HG02678 (cell line): ENCODE measurements around the gene HIPK4.
A peak's percentile ranks its signal among the peaks of the same experiment; 100 is the strongest.
"Not testable (repeated sequence)": the region's sequence is repeated elsewhere in the genome, so short reads cannot be mapped to it uniquely, and the experiment has no call there.

Experiments
- ATAC-seq: cut with Tn5 transposase; IDR thresholded peaks from one replicate; pipeline ENCODE4 v1.9.1; 2021; ENCODE audit warnings: mild to moderate bottlenecking, moderate library complexity; ENCODE audit not compliant: unreplicated experiment

Gene HIPK4

GRCh38 chr19:40416918-40417642 lies 27.1 kb upstream of the HIPK4 start:
- ATAC-seq, result no peak

- no peak for ATAC-seq
Observed at GRCh38 chr19:40415768-40416167, 25.8 kb upstream of the HIPK4 start.

- ATAC-seq, result no peak
Observed at GRCh38 chr19:40414542-40415535, 24.9 kb upstream of the HIPK4 start.

- no peak for ATAC-seq
Observed at GRCh38 chr19:40413291-40413845, 23.4 kb upstream of the HIPK4 start, which contains the start of gene PRX. Gene PRX (minus strand): TSS chr19:40413378. CDS start chr19:40407932, 5,446 bp downstream.

- no peak for ATAC-seq
Observed at GRCh38 chr19:40412866-40413265, 22.9 kb upstream of the HIPK4 start.

GRCh38 chr19:40411958-40412499 lies 22.0 kb upstream of the HIPK4 start:
- no peak for ATAC-seq

- no peak for ATAC-seq
Observed at GRCh38 chr19:40411125-40411842, 21.3 kb upstream of the HIPK4 start.

- no peak for ATAC-seq
Observed at GRCh38 chr19:40410030-40410389, 20.0 kb upstream of the HIPK4 start.

GRCh38 chr19:40408598-40408925 lies 18.6 kb upstream of the HIPK4 start:
- not testable (repeated sequence) for ATAC-seq

- ATAC-seq, result no peak
Observed at GRCh38 chr19:40407714-40408597, 18.0 kb upstream of the HIPK4 start.

GRCh38 chr19:40403262-40403984 lies 13.4 kb upstream of the HIPK4 start:
- peak; percentile 71 for ATAC-seq

- ATAC-seq, result no peak
Observed at GRCh38 chr19:40400559-40400958, 10.6 kb upstream of the HIPK4 start.

GRCh38 chr19:40398417-40399131 lies 8.6 kb upstream of the HIPK4 start:
- no peak for ATAC-seq

- no peak for ATAC-seq
Observed at GRCh38 chr19:40397568-40397906, 7.6 kb upstream of the HIPK4 start.

GRCh38 chr19:40396886-40397567 lies 7.0 kb upstream of the HIPK4 start:
- ATAC-seq, result no peak

- ATAC-seq, result no peak
Observed at GRCh38 chr19:40395956-40396355, 6.0 kb upstream of the HIPK4 start.

- no peak for ATAC-seq
Observed at GRCh38 chr19:40394816-40395210, 4.8 kb upstream of the HIPK4 start.
